ENCODE data around the gene DRC1.

- TF ChIP-seq CTCF (IDR thresholded peaks at IDR 0.05) (no peak), POLR2A (IDR thresholded peaks at IDR 0.05) (no peak)
Observed at GRCh38 chr2:26500406-26500805, 98.7 kb downstream of the DRC1 start.
